HEK293 (cell line): ENCODE data around the gene ZNF775.

Source experiments
- CTCF ChIA-PET: fragments of 350-600 bp; formaldehyde crosslinking; extraction: SDS; loops from one replicate; lab custom pipeline; 2021; ENCODE audit warnings: antibody characterized with exemption; lab: Yijun Ruan, JAX
- POLR2A ChIA-PET: fragments of 300-600 bp; formaldehyde crosslinking; extraction: SDS; loops from one replicate; lab custom pipeline; 2020; ENCODE audit warnings: antibody characterized with exemption, inconsistent platforms; lab: Yijun Ruan, JAX
- H3K27ac ChIP-seq: fragments of 200-500 bp; sonication (Bioruptor generic); 2 replicates; pipeline ENCODE4 v1.5.1; 2014; ENCODE audit warnings: low read depth, low read length, control low read depth, inconsistent platforms; ENCODE audit errors: extremely low read depth
- H3K36me3 ChIP-seq, 2 experiments: fragments of 200-500 bp in 1 of 2; sonication (Bioruptor generic) in 1 of 2; 1 replicate in 1 of 2; 2 replicates in 1 of 2; pipeline ENCODE4 v1.5.1; 2014 to 2017; ENCODE audit warnings: inconsistent platforms in 2 of 2, low read length in 2 of 2; ENCODE audit not compliant: control insufficient read depth in 2 of 2, insufficient read depth in 1 of 2
- H3K4me1 ChIP-seq: fragments of 200-500 bp; sonication (Bioruptor generic); 2 replicates; pipeline ENCODE4 v1.5.1; 2014; ENCODE audit warnings: mild to moderate bottlenecking, low read length, inconsistent platforms; ENCODE audit not compliant: control insufficient read depth, insufficient read depth
- H3K4me3 ChIP-seq: 2 replicates; pipeline ENCODE4 v1.5.1; 2011; ENCODE audit warnings: low read depth, mild to moderate bottlenecking, control low read depth, low read length, moderate library complexity
- H3K9me3 ChIP-seq: fragments of 200-500 bp; sonication (Bioruptor generic); 2 replicates; pipeline ENCODE4 v1.5.1; 2014; ENCODE audit warnings: low read depth, low read length, inconsistent platforms; ENCODE audit not compliant: control insufficient read depth, insufficient read depth
- BCL11A ChIP-seq: fragments of 450-650 bp; formaldehyde crosslinking; IDR thresholded peaks from 2 replicates; pipeline ENCODE4 v1.5.1; 2016; ENCODE audit warnings: low read depth, missing biosample characterization, missing genetic modification characterization
- GLIS2 ChIP-seq: fragments of 450-650 bp; formaldehyde crosslinking; IDR thresholded peaks from 2 replicates; pipeline ENCODE4 v1.5.1; 2016; ENCODE audit warnings: missing biosample characterization, missing genetic modification characterization
- HOXD13 ChIP-seq: sonication (generic); formaldehyde crosslinking; IDR thresholded peaks from 2 replicates; pipeline ENCODE4 v1.8.0; 2022; ENCODE audit warnings: missing genetic modification reagents, borderline replicate concordance
- IKZF3 ChIP-seq: fragments of 450-650 bp; IDR thresholded peaks from 2 replicates; pipeline ENCODE4 v1.5.0; 2018; ENCODE audit warnings: missing biosample characterization, mild to moderate bottlenecking, missing genetic modification characterization, moderate library complexity
- MYNN ChIP-seq: fragments of 450-650 bp; formaldehyde crosslinking; IDR thresholded peaks from 2 replicates; pipeline ENCODE4 v1.5.1; 2016; ENCODE audit warnings: missing biosample characterization, missing genetic modification characterization, borderline replicate concordance
- OVOL3 ChIP-seq: fragments of 450-650 bp; formaldehyde crosslinking; IDR thresholded peaks from 2 replicates; pipeline ENCODE4 v1.5.1; 2016; ENCODE audit warnings: missing biosample characterization, missing genetic modification characterization
- ZBTB26 ChIP-seq: fragments of 450-650 bp; formaldehyde crosslinking; optimal IDR thresholded peaks from 2 replicates; pipeline ENCODE3; 2016; ENCODE audit warnings: missing biosample characterization, mild to moderate bottlenecking, missing genetic modification characterization
- ZBTB44 ChIP-seq: fragments of 450-650 bp; IDR thresholded peaks from 2 replicates; pipeline ENCODE4 v1.5.1; 2018; ENCODE audit warnings: missing biosample characterization, mild to moderate bottlenecking, missing genetic modification characterization
- ZBTB48 ChIP-seq: fragments of 450-650 bp; formaldehyde crosslinking; IDR thresholded peaks from 2 replicates; pipeline ENCODE4 v1.5.1; 2016; ENCODE audit warnings: missing biosample characterization, missing genetic modification characterization
- ZFP37 ChIP-seq: fragments of 450-650 bp; formaldehyde crosslinking; IDR thresholded peaks from 2 replicates; pipeline ENCODE4 v1.5.1; 2016; ENCODE audit warnings: missing biosample characterization, missing genetic modification characterization
- ZFP69B ChIP-seq: fragments of 450-650 bp; formaldehyde crosslinking; IDR thresholded peaks from 2 replicates; pipeline ENCODE4 v1.5.1; 2016; ENCODE audit warnings: missing biosample characterization, missing genetic modification characterization
- ZNF174 ChIP-seq: fragments of 450-650 bp; formaldehyde crosslinking; IDR thresholded peaks from 2 replicates; pipeline ENCODE4 v1.5.0; 2017; ENCODE audit warnings: missing biosample characterization, mild to moderate bottlenecking, missing genetic modification characterization
- ZNF2 ChIP-seq: fragments of 450-650 bp; formaldehyde crosslinking; IDR thresholded peaks from 2 replicates; pipeline ENCODE4 v1.5.1; 2016; ENCODE audit warnings: missing biosample characterization, missing genetic modification characterization
- ZNF214 ChIP-seq: fragments of 450-650 bp; formaldehyde crosslinking; IDR thresholded peaks from 2 replicates; pipeline ENCODE4 v1.5.1; 2017; ENCODE audit warnings: missing biosample characterization, mild to moderate bottlenecking, missing genetic modification characterization, borderline replicate concordance
- ZNF221 ChIP-seq: fragments of 450-650 bp; formaldehyde crosslinking; IDR thresholded peaks from 2 replicates; pipeline ENCODE4 v1.5.1; 2017; ENCODE audit warnings: missing biosample characterization, missing genetic modification characterization, borderline replicate concordance
- ZNF292 ChIP-seq: fragments of 450-650 bp; formaldehyde crosslinking; IDR thresholded peaks from 2 replicates; pipeline ENCODE4 v1.5.1; 2016; ENCODE audit warnings: low read depth, missing biosample characterization, missing genetic modification characterization, borderline replicate concordance
- ZNF335 ChIP-seq: fragments of 450-650 bp; formaldehyde crosslinking; conservative IDR thresholded peaks from 2 replicates; pipeline ENCODE4 v1.5.1; 2016; ENCODE audit warnings: missing biosample characterization, missing genetic modification characterization
- ZNF341 ChIP-seq: fragments of 450-650 bp; formaldehyde crosslinking; IDR thresholded peaks from 2 replicates; pipeline ENCODE4; 2016; ENCODE audit warnings: low read depth, missing biosample characterization, missing genetic modification characterization
- ZNF350 ChIP-seq: fragments of 450-650 bp; formaldehyde crosslinking; IDR thresholded peaks from 2 replicates; pipeline ENCODE4 v1.5.0; 2017; ENCODE audit warnings: missing biosample characterization, mild to moderate bottlenecking, missing genetic modification characterization
- ZNF416 ChIP-seq: fragments of 450-650 bp; formaldehyde crosslinking; IDR thresholded peaks from 2 replicates; pipeline ENCODE4 v1.5.1; 2016; ENCODE audit warnings: missing biosample characterization, missing genetic modification characterization
- ZNF423 ChIP-seq: fragments of 450-650 bp; formaldehyde crosslinking; IDR thresholded peaks from 2 replicates; pipeline ENCODE4 v1.5.1; 2016; ENCODE audit warnings: missing biosample characterization, missing genetic modification characterization
- ZNF426 ChIP-seq: fragments of 450-650 bp; formaldehyde crosslinking; IDR thresholded peaks from 2 replicates; pipeline ENCODE4 v1.5.1; 2017; ENCODE audit warnings: missing biosample characterization, missing genetic modification characterization, mild to moderate bottlenecking, inconsistent platforms, moderate library complexity
- ZNF488 ChIP-seq: fragments of 450-650 bp; formaldehyde crosslinking; IDR thresholded peaks from 2 replicates; pipeline ENCODE4 v1.5.1; 2016; ENCODE audit warnings: missing biosample characterization, missing genetic modification characterization
- ZNF518A ChIP-seq: fragments of 450-650 bp; formaldehyde crosslinking; conservative IDR thresholded peaks from 2 replicates; pipeline ENCODE4 v1.5.1; 2016; ENCODE audit warnings: low read depth, missing biosample characterization, missing genetic modification characterization
- ZNF621 ChIP-seq: fragments of 450-650 bp; formaldehyde crosslinking; IDR thresholded peaks from 2 replicates; pipeline ENCODE4 v1.5.1; 2017; ENCODE audit warnings: missing biosample characterization, missing genetic modification characterization
- ZNF629 ChIP-seq: fragments of 450-650 bp; formaldehyde crosslinking; IDR thresholded peaks from 2 replicates; pipeline ENCODE4 v1.5.1; 2017; ENCODE audit warnings: missing biosample characterization, missing genetic modification characterization
- ZSCAN16 ChIP-seq: fragments of 450-650 bp; formaldehyde crosslinking; IDR thresholded peaks from 2 replicates; pipeline ENCODE4 v1.5.1; 2016; ENCODE audit warnings: missing biosample characterization, missing genetic modification characterization

ZNF775 gene

GRCh38 chr7:150420242-150420641 is 41.1 kb downstream of the ZNF775 start:
- H3K4me3 ChIP-seq: no peak overlapping the region
- no peaks in the 10 kb centered on the region for H3K36me3 ChIP-seq
- H3K4me1 ChIP-seq: no peaks in the 10 kb centered on the region
- TF ChIP-seq IKZF3 (tag by site-specific recombination) (no peak), ZNF292 (tag by site-specific recombination) (no peak), ZNF426 (tag by site-specific recombination) (no peak), ZNF341 (tag by site-specific recombination) (no peak), ZNF629 (no peak), ZNF621 (tag by site-specific recombination) (no peak)
- ChIA-PET CTCF (interaction anchor here (1.4 to 1.7 kb wide), 2 partner anchors 62 to 135 kb away, joined by 4 to 5 read pairs; no protein-coding TSS in a partner anchor), POLR2A (no interaction called here)
- no peak overlapping the region for H3K27ac ChIP-seq
- no peaks in the 10 kb centered on the region for H3K9me3 ChIP-seq

- ChIA-PET POLR2A (no interaction called here), CTCF (interaction anchor here (0.6 to 1.4 kb wide), 9 partner anchors 15 to 669 kb away, joined by 3 to 9 read pairs (median 3); a partner anchor contains a TSS)
- Histone ChIP-seq H3K9me3 (no peaks in the 10 kb centered on the region), H3K4me3 (no peak overlapping the region), H3K36me3 (no peaks in the 10 kb centered on the region), H3K27ac (no peak overlapping the region), H3K4me1 (no peaks in the 10 kb centered on the region)
- no peak for TF ChIP-seq ZNF341 (tag by site-specific recombination)
- TF ChIP-seq ZNF335 (tag by site-specific recombination): peak; percentile 67
- no peak for TF ChIP-seq ZNF488 (tag by site-specific recombination)
- TF ChIP-seq ZBTB48 (tag by site-specific recombination): peak; percentile 99
- no peak for TF ChIP-seq ZNF423 (tag by site-specific recombination)
- no peak for TF ChIP-seq HOXD13 (CRISPR knock-in tag)
- TF ChIP-seq MYNN (tag by site-specific recombination): no peak
- no peak for TF ChIP-seq ZNF221 (tag by site-specific recombination)
- TF ChIP-seq ZNF214 (tag by site-specific recombination): no peak
- no peak for TF ChIP-seq ZNF518A (tag by site-specific recombination)
- TF ChIP-seq BCL11A (tag by site-specific recombination): no peak
- TF ChIP-seq ZBTB26 (tag by site-specific recombination): peak; percentile 27
- TF ChIP-seq ZNF416: no peak
- TF ChIP-seq ZBTB44 (tag by site-specific recombination): no peak
- no peak for TF ChIP-seq OVOL3
- no peak for TF ChIP-seq ZNF174 (tag by site-specific recombination)
- no peak for TF ChIP-seq ZNF350 (tag by site-specific recombination)
- TF ChIP-seq ZFP69B (tag by site-specific recombination): no peak
- TF ChIP-seq ZNF2 (tag by site-specific recombination): peak; percentile 86
- TF ChIP-seq ZFP37 (tag by site-specific recombination): 0 out of 2 replicates have a peak, but pooled peaks have one; percentile 45
- TF ChIP-seq GLIS2 (tag by site-specific recombination): no peak
- TF ChIP-seq ZSCAN16 (tag by site-specific recombination): no peak
Observed at GRCh38 chr7:150420987-150421674, 42.0 kb downstream of the ZNF775 start.
